Measurements from ENCODE around the gene CTRL.
"Not testable (repeated sequence)": the region's sequence is repeated elsewhere in the genome, so short reads cannot be mapped to it uniquely, and the experiment has no call there.

The CTRL gene

GRCh38 chr16:67924140-67924906 lies 7.3 kb downstream of the CTRL start:
- no peak for DNase-seq (ENCODE audit: low read depth)

DNA sequence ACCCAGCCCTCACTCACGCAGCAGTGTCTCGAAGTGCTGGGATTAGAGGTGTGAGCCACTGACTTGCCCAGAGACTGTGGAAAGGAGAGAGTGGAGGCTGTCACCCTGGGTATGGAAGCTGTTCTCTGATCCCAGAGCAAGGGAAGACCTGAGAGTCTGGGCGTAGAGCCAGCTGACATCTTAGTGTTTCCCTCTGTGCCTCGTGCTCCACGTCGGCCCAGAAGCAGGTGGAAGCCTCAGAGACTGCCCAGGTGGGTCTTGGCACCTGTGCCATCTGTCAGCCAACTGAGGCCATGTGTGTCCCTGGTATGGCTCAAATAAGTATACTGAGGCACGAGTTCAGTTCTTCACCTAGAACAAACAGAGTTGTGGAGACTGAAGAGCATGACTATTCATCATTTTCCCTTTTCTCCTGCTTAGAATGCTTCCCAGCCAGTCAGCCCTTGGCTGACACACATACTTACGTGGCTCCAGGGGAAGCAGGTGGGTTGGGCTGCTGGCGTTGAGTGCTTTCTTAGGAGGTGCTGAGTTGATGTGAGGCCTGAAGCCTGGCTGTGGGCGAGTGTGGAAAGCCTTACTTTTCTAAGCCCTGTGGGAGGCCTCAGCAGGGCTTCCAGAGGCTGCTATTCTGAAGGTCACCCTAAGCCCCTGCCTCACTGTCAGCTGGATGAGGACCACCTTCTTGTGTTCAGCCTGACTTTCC lies 8.1 kb downstream of the CTRL start:
- DNase-seq (ENCODE audit: low read depth) = no peak

DNA sequence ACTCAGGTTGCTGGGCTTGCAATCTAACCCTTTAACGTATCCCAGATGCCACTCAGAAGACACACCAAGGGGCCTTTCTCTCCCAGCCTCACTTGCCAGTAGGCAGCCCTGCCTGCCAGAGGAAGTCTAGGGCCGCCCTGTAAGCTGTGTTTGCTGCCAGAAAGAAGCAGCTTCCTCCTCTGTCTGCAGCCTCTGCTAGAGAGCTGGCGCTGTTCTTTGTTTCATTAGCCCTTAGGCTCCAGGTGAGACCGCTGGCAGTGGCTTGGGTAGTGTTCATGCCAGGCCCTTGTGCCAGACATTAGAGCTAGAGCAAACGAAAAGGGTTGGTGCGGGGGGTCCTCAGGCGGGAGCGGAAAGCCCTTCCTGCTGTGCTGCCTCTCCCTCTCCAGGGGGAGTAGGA lies 8.9 kb downstream of the CTRL start:
- no peak for DNase-seq (ENCODE audit: low read depth)

- no peak for DNase-seq (ENCODE audit: low read depth)
These were observed 9.4 kb downstream of the CTRL start for GRCh38 chr16:67922221-67922620.

- no peak for DNase-seq (ENCODE audit: low read depth)
These were observed 11.9 kb downstream of the CTRL start for GRCh38 chr16:67919622-67920221.

DNA sequence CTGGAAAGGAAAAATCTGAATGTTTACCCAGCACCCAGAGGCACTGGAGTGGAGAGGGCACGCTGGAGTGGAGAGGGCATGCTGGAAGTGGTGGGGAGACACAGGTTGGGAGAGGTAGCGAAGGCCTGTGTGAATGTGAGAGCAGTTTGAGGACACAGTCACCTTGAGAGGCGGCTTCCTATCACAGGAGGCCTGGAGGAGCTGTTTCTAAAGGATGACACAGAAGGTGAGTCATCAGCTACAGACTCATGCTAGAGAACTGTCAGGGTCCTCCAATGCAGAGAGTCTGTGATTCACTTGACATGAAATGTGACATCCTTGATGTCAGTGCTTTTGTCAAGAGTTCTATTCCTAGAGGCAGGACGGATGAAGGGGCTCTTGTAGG lies 13.8 kb downstream of the CTRL start:
- DNase-seq (ENCODE audit: low read depth) = no peak

DNA sequence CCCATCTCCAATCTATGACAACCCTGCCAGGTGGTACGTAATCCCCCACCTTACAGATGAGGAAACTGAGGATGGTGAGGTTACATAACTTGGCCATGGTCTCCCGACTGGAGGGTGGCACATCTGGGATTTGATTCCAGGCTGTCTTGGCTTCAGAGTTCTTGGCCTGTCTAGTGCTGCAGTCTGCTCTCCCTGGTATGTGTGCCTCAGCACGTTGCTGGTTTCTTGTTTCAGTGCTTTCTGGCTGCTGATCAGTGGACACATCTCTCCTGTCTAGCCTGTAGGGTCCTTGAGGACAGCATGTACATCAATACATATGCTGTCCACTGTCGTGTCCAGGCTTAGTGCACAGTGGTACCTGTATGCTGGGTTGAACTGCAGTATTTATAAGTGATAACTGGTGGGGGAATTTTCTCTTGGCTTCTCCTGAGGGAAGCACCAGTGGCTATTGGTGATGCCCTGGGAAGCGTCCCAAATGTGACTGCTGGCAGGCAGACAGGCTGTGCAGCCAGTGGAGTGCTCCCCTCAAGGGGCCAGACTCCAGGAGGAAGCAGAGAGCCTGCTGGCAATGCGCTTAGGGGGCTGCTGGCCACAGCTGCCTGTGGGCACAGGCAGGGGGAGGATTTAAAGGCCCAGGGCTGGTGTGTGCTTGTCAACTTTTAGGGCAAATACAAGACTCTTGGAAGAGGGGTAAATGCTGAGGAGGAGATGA lies 14.4 kb downstream of the CTRL start:
- DNase-seq (ENCODE audit: low read depth) = no peak

- no peak for DNase-seq (ENCODE audit: low read depth)
These were observed 15.6 kb downstream of the CTRL start for GRCh38 chr16:67915831-67916723.

GRCh38 chr16:67915496-67915769 lies 16.2 kb downstream of the CTRL start:
- not testable (repeated sequence) for DNase-seq (ENCODE audit: low read depth)

GRCh38 chr16:67914758-67915495 lies 16.7 kb downstream of the CTRL start:
- no peak for DNase-seq (ENCODE audit: low read depth)

DNA sequence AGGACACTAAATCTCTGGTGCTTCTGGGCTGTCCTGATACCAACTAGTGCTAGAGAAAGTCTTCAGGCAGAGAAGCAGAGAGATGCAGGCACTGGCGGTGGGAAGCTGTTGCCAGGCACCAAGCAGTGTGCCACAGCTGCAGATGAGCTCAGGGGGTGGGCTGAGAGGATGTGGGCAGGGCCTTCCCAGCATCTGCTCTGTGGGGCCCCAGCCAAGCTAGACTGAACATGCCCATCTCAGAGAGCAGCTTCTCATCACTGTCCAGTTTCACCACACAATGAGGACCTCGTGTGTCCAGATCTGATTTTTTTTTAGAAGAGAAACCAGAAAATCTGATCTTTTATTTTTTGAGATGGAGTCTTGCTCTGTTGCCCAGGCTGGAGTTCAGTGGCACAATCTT lies 21.5 kb downstream of the CTRL start:
- DNase-seq (ENCODE audit: low read depth) = no peak

GRCh38 chr16:67909056-67909742 lies 22.5 kb downstream of the CTRL start:
- DNase-seq (ENCODE audit: low read depth) = no peak

- no peak for DNase-seq (ENCODE audit: low read depth)
These were observed 24.1 kb downstream of the CTRL start for GRCh38 chr16:67907397-67908180.

- no peak for DNase-seq (ENCODE audit: low read depth)
These were observed 28.8 kb downstream of the CTRL start for GRCh38 chr16:67902831-67903230.

GRCh38 chr16:67901734-67902133 lies 29.9 kb downstream of the CTRL start:
- no peak for DNase-seq (ENCODE audit: low read depth)

- DNase-seq (ENCODE audit: low read depth) = no peak
These were observed 34.4 kb downstream of the CTRL start for GRCh38 chr16:67897231-67897630.

- no peak for DNase-seq (ENCODE audit: low read depth)
These were observed 37.8 kb downstream of the CTRL start for GRCh38 chr16:67893743-67894399.

DNA sequence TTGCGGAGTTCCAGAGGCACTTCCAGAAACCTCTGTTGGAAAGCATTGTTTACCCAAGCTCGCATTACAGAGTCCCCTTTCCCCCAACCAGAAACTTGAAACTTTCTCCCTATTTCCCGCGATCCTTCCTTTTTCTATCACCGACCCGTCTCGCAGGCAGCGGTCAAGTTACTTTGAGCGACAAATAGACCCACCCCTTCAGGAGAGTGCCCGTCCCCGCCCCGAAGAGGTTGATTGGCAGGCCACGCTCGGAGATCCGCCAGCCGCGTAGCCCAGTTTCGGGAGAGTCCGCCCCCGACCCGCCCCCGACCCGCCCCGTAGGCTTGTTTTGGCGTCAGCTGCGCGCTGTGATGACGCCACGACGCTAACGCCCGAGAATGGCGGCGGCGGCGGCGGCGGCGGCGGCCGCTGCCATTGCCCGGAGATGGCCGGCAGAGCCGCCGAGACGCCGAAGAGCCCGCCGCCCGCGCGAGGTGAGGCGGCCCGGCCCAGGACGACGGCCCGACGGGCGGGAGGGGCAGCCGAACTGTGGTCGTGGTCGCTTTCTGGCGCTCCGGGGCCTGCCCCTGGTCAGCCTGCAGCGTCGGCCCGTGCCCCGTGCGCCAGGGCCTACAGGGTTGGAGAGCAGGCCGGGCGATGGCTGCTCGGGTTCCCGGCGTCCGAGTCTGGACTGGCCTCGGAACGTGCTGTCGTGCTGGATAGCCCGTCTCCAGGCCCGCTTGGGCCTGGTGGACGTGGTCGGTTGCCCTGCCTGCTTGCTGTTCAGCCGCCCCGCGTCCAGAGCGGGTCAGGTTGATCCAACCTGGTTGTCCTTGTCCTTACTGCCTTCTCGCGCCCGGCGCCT lies 38.5 kb downstream of the CTRL start, which contains the start of gene PSKH1:
Gene PSKH1 (plus strand): TSS at position 356 of the 844 bp plus-strand sequence. CDS start 15,496 bp downstream, outside the sequence.
- peak; percentile 66 for DNase-seq (ENCODE audit: low read depth)
